ENCODE data around the gene PTPRN2. TPM values are rescaled to one million over a fixed set of nuclear protein-coding genes. Genes with fewer than 3 reads are reported as not detected.

The PTPRN2 gene
- total and polyA plus RNA-seq, 2 of the 8 experiments (the other 6 are each of a cell fraction or from before 2014, with no cell fraction given) = 2.6 to 4.5 TPM

- TF ChIP-seq KDM4A (IDR thresholded peaks at IDR 0.05; ENCODE audit: low read depth, low read length, severe bottlenecking) = no peak
- TF ChIP-seq ZNF274 (IDR thresholded peaks at IDR 0.05; ENCODE audit: borderline replicate concordance, extremely low read depth, low read length) = no peak
- no peak for TF ChIP-seq RNF2 (IDR thresholded peaks at IDR 0.05; ENCODE audit: borderline replicate concordance, low read depth, low read length, missing control alignments, poor library complexity, severe bottlenecking)
- TF ChIP-seq CTBP2 (IDR thresholded peaks at IDR 0.05; ENCODE audit: borderline replicate concordance, insufficient read depth, insufficient read length, low read length) = no peak
- TF ChIP-seq POLR2A (IDR thresholded peaks at IDR 0.05; ENCODE audit: control extremely low read depth in 1 of 2, low read depth in 2 of 2, low read length in 2 of 2) = no peak
Observed at GRCh38 chr7:158062661-158063060, 525.0 kb downstream of the PTPRN2 start (continued).

Measured in H1 (cell line).